HG02571 (cell line): ENCODE results near the gene PMAIP1.
"Not testable (repeated sequence)": the region's sequence is repeated elsewhere in the genome, so short reads cannot be mapped to it uniquely, and the experiment has no call there.

Experiments used
- ATAC-seq: cut with Tn5 transposase; IDR thresholded peaks from one replicate; pipeline ENCODE4 v1.9.1; 2021; ENCODE audit warnings: mild to moderate bottlenecking, moderate library complexity; ENCODE audit not compliant: unreplicated experiment

The PMAIP1 gene

GRCh38 chr18:59899298-59900221, at the start of gene PMAIP1:
Gene PMAIP1 (plus strand): TSS chr18:59899996. CDS start chr18:59900178, 182 bp downstream.
- ATAC-seq = peak; percentile 64

GRCh38 chr18:59851784-59852399, 47.9 kb upstream of the PMAIP1 start:
- ATAC-seq = no peak

GRCh38 chr18:59852548-59852947, 47.2 kb upstream of the PMAIP1 start:
- no peak for ATAC-seq

GRCh38 chr18:59853380-59853779, 46.4 kb upstream of the PMAIP1 start:
- ATAC-seq = no peak

DNA sequence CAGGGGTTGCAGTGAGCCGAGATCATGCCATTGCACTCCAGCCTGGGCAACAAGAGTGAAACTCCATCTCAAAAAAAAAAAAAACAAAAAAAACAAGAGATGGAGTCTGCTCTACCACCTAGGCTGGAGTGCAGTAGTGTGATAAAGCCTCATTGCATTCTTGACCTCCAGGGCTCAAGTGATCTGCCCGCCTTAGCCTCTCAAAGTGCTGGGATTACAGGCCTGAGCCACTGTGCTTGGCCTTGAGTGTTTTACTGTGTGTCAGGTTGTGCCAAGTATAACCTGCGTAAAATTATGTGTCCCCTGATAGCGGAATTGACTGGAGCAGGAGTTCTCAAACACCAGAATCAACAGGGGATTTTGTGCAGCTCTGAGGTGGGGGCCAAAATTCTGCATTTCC, 45.8 kb upstream of the PMAIP1 start:
- not testable (repeated sequence) for ATAC-seq

DNA sequence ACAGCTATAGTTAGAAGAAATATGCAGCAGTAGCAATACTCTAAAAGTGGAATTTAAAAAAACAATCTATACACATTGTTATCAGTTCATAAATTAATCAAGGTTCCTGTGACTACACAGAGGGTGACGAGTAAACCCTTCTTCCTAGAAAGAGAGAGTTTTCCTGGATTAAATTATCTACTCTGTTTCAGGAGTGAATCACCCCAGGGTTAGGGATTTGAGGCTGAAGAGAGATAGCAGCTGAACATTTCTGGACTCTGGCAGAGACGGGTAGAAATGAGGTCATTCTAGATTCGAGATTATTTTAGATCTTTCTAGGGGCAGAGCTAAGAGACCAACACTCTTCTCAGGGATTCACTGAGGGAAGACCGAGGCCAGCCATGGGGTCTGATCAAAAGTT, 38.8 kb upstream of the PMAIP1 start:
- ATAC-seq = no peak

- ATAC-seq = peak; percentile 64
Observed at GRCh38 chr18:59861963-59862819, 37.6 kb upstream of the PMAIP1 start.

DNA sequence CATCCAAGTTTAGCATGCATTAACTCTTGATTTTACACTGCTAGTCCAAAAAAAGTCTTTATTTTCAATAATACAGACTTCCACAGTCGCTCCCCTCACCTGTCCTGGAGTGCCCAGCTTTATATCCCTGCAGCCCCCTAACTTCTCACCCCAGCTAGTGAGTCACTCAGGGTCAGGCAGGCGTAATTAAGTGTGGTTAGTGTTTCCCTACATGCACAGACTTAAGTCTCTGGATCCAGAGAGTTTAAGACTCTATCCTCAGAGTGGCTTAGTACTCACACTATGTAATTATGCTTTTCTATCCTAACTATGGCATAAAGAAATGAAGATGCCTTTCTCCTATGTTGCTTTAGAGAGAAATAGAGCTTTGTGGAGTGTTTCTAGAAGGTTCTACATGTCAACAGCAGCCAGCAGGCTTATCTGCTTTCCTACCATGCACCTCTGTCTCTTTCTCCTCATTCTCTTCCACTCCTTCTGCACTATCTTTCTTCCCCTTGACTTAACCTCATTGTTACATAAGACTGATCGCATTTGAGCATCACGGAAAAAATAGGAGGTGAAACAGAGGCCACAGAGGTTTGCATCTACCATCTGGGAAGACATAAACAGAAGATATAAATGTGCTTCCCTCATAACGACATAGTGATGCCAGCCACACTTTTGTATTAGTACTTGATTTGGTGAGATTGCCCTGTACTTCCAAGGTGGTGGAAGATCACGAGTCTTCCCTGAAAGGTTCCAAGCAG, 34.4 kb upstream of the PMAIP1 start:
- no peak for ATAC-seq

- ATAC-seq = no peak
Observed at GRCh38 chr18:59866551-59867269, 33.1 kb upstream of the PMAIP1 start.

DNA sequence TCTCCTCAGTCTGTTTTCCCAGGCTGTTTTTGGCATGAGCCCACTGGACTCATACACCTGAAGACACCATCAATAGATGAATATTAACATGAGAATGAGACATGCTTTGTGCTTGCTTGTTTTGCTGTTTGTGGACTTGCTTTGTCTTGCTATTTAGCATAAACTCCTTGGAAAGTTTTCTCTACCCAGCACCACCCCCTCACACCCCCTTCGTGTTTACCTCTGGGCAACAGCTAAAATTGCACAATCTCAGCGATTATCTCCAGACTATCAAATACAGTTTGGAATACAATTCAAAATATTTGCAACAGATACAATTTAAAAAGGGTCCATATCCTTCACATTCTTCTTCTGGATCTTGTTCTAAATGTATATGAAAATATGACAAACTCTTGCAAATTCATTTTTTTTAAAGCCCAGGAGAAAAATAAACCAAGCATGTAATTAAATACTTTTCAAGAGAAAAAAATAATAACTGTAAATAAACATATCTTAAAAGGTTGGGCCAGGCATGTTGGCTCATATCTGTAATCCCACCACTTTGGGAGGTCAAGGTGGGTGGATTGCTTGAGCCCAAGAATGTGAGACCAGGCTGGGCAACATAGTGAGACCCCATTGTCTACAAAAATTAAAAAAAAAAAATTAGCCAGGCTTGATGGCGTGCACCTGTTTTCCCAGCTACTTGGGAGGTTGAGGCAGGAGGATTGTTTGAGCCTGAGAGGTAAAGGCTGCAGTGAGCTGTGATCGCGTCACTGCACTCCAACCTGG, 32.3 kb upstream of the PMAIP1 start:
- no peak for ATAC-seq

DNA sequence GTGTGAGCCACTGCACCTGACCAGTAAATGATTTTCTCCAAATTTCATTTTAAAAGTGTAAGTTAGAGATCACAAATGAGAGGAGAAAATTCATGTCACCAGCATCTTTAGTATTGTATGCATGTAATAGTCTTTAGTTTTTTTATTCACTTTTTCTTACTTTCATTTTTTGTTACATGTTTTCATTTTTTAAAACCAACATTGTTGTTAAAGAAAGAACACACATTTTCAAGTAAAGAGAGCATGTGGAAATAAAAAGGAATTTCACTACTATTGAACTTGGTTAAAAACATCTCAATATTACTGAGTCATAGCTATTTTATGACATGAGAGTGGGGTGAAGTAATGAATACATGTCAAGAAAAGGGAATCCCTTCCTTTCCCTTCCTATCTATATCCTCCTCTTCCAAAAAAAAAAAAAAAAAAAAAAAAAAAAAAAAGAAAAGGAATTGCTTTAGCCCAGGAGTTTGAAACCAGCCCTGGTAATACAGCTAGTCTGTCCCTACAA, 29.1 kb upstream of the PMAIP1 start:
- no peak for ATAC-seq

DNA sequence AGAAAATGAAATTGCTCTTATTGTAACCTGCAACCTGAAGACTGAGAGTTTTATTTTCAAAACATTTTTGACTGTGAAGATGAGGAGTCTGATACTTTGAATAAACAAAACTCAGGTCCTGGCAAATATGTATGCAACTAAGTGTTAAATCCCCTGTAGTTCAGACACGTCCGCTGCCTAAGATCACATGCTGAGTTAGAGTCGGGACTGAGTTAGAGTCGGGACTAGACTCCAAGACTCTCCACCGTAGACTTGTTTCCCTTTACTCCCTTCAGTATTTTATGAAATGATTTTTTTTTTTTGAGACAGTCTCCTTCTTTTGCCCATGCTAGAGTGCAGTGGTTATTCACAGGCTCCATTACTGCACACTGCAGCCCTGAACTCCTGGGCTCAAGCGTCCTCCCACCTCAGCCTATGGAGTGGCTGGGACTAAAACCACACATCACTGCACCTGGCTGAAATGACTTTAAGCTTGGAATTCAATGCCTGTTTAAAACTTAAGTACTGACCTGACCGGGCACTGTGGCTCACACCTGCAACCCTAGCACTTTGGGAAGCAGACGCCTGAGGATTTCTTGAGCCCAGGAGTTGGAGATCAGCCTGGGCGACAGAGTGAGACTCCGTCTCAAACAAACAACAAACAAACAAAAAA, 28.0 kb upstream of the PMAIP1 start:
- ATAC-seq = no peak

- no peak for ATAC-seq
Observed at GRCh38 chr18:59873641-59874040, 26.2 kb upstream of the PMAIP1 start.

GRCh38 chr18:59874166-59874565, 25.6 kb upstream of the PMAIP1 start:
- no peak for ATAC-seq

DNA sequence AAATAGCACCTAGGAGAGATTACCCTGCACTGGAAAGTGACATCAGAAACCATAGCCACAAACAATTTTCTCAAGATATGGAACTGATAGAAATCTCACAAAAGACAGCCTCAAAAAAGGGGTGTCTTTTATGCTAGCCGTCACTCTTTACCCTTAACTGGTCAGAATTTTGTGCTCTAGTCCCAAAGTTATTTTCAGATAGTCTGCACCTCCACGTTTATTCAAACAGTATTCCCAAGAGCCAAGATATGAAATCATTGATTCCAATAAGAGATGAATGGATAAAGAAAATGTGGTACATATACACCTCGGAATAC, 23.5 kb upstream of the PMAIP1 start:
- ATAC-seq = peak; percentile 75

- ATAC-seq = no peak
Observed at GRCh38 chr18:59877361-59877760, 22.4 kb upstream of the PMAIP1 start.

DNA sequence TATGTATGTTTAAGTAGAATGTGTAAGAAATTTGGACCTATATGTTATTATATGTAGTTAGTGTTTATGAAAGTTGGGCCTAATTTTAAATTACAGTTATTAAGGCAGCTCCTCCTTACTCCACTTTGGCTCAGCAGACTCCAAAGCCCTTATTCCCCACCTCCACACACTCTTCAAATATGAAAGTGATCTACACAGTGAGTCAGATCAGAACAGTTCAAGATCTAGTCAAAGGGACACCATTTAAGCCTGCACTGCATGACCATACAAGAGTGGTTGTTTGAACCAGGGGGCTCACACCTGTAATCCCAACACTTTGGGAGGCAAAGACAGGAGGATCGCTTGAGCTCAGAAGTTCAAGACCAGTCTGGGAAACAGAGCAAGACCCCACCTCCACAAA, 21.2 kb upstream of the PMAIP1 start:
- peak; percentile 33 for ATAC-seq
